Measurements from ENCODE around the gene PRDM11.

Gene PRDM11

DNA sequence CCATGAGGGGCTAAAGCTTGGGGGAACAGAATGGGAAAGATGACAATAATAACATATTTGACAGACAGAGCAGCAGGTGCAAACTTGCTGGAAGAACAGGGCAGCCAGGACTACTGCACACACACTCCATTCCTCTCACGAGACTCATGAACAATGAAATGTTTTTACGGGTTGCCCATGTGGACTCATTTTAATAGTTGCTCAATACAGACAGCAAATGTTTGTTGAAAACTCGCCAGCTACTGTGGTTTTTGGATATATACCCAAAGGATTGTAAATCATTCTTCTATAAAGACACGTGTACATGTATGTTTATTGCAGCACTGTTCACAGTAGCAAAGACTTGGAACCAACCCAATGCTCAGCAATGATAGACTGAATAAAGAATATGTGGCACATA lies 129.4 kb downstream of the PRDM11 start:
- TF ChIP-seq CTCF (conservative IDR thresholded peaks at IDR 0.05; ENCODE audit: low read depth, low read length) = no peak
- H3K4me3 ChIP-seq (ENCODE audit: low read length) = no peak overlapping the region
- no peak for DNase-seq (ENCODE audit: low read depth)

DNA sequence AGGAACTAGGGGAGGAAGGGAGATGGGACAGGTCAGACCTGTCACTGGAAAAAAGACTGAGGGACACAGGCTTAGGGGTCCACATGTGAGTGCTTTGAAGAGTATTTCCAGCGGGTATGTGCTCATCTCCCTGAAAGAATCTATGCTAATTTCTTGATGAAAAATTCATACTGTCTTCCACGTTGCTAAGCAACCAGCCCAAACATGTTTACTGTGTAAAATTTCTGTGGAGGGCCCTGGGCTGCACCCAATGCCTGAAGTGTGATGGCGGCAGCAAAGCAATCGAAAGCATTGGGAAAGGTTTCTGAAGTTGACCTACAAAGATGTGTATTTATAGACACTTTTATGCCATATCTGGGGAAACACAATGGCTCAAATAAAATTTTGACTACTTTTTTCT lies 132.3 kb downstream of the PRDM11 start:
- TF ChIP-seq CTCF (conservative IDR thresholded peaks at IDR 0.05; ENCODE audit: low read depth, low read length) = no peak
- H3K4me3 ChIP-seq (ENCODE audit: low read length) = no peak overlapping the region
- no peak for DNase-seq (ENCODE audit: low read depth)

- no peak for DNase-seq (ENCODE audit: low read depth)
- no peak overlapping the region for H3K4me3 ChIP-seq (ENCODE audit: low read length)
- no peak for TF ChIP-seq CTCF (conservative IDR thresholded peaks at IDR 0.05; ENCODE audit: low read depth, low read length)
These were observed 133.2 kb downstream of the PRDM11 start for GRCh38 chr11:45279645-45280044.

GRCh38 chr11:45280449-45280848 lies 134.0 kb downstream of the PRDM11 start:
- DNase-seq (ENCODE audit: low read depth) = no peak
- no peak overlapping the region for H3K4me3 ChIP-seq (ENCODE audit: low read length)
- no peak for TF ChIP-seq CTCF (conservative IDR thresholded peaks at IDR 0.05; ENCODE audit: low read depth, low read length)

- H3K4me3 ChIP-seq (ENCODE audit: low read length) = no peak overlapping the region
- DNase-seq (ENCODE audit: low read depth) = no peak
- no peak for TF ChIP-seq CTCF (conservative IDR thresholded peaks at IDR 0.05; ENCODE audit: low read depth, low read length)
These were observed 135.6 kb downstream of the PRDM11 start for GRCh38 chr11:45282081-45282480.
